GM12872 (cell line): ENCODE measurements around the gene MAT1A.

Experiments
- TF ChIP-seq, protein P1 (sequence below): IDR thresholded peaks from 3 replicates; pipeline ENCODE4 v1.5.1; 2011; ENCODE audit warnings: low read depth, mild to moderate bottlenecking, low read length, moderate library complexity; ENCODE audit not compliant: insufficient read depth

The MAT1A gene

DNA sequence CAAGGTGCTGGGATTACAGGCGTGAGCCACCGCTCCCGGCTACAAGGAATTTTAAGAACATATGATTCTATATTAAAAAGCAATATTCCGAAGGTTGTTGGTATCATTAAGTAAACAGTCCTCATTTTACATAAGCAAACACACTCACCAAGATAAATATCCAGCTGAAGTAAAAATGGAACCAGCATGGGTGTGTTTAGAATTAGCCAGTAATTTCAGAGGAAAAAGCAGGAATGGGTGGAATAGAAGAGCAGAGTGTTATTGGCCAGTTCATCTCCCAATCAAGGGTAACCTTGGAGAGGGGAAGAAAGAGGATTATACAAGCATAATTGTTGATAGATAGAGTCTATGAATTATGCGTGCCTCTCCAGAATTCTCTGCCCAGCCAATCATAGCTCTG lies 31.7 kb upstream of the MAT1A start:
- TF ChIP-seq, protein P1, sequence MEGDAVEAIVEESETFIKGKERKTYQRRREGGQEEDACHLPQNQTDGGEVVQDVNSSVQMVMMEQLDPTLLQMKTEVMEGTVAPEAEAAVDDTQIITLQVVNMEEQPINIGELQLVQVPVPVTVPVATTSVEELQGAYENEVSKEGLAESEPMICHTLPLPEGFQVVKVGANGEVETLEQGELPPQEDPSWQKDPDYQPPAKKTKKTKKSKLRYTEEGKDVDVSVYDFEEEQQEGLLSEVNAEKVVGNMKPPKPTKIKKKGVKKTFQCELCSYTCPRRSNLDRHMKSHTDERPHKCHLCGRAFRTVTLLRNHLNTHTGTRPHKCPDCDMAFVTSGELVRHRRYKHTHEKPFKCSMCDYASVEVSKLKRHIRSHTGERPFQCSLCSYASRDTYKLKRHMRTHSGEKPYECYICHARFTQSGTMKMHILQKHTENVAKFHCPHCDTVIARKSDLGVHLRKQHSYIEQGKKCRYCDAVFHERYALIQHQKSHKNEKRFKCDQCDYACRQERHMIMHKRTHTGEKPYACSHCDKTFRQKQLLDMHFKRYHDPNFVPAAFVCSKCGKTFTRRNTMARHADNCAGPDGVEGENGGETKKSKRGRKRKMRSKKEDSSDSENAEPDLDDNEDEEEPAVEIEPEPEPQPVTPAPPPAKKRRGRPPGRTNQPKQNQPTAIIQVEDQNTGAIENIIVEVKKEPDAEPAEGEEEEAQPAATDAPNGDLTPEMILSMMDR = no peak

DNA sequence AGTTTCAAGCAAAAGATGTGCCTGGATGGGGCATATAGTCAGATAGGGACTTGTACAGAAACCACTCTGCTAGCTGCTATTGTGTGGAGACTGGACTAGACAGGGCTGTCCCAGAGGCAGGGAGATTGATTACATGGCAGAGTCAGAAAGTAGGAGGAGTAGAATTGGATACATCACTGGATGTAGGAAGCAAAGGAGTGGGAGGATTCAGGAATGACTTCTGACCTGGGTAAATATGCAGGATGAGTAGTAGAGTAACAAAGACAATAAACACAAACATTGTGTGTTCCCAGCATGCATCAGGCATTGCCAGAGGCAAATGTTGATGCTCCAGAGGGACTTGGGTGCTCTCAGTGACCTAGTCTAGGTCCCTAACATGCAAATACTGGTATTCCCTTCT lies 30.9 kb upstream of the MAT1A start:
- TF ChIP-seq, protein P1 = no peak

DNA sequence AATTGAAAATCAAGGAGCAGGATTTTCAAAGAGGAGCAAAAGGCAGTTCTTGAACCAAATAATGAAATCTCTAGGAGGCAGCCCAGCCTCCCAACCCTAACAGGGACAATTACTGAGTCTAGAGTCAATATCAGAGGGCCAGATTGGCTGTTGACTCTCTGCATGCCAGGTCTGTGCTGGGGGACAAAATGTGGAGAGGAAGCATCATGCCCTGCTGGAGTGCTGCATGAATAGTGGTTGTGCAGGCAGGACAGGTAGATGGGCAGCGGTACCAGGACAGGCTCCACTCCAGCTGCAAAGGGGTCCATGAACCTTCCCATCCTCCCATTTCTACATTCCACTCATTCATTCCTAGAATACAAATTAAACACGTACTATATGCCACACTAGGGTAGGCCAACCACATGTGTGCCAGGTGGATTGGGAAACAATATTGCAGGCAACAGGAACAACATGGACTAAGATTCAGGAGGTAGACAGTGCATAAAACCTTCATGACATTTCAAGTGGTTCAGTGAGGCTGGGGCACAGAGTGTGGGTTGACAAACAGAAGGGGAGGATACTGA lies 30.4 kb upstream of the MAT1A start:
- TF ChIP-seq, protein P1 = no peak

DNA sequence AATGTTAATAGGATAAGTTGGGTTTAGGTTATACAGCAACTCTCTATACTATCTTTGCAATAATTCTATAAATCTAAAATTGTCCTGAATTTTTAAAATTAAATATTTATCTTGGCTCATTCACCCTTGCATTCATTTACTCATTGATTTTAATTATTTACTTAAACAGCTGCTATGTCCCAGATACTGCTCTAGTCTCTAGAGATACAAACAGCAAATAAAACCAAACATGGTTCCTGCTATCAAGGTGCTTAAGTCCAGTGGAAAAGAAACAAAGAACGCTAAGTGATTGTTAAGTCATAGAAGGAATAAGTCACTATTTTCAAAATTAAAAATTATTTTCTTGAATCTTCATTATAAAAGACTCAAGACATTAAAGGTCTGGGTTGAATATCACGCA lies 29.9 kb upstream of the MAT1A start:
- TF ChIP-seq, protein P1 = no peak

DNA sequence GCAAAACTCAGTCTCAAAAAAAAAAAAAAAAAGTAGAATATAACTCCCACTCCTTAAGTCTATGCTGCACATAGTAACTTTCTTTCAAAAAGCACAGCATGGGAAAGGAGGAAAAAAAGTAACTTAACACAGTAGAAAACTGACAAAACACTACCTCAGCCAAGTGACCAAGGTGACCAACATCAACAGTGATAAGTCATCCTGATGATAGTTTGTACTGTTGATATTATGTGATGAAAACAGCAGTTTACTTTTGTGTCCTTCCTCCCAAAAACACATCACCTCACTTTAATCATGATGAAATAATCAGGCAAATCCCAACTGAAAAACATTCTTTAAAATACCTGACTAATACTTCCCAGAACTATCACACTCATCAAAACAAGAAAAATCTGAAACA lies 29.3 kb upstream of the MAT1A start:
- TF ChIP-seq, protein P1 = no peak

DNA sequence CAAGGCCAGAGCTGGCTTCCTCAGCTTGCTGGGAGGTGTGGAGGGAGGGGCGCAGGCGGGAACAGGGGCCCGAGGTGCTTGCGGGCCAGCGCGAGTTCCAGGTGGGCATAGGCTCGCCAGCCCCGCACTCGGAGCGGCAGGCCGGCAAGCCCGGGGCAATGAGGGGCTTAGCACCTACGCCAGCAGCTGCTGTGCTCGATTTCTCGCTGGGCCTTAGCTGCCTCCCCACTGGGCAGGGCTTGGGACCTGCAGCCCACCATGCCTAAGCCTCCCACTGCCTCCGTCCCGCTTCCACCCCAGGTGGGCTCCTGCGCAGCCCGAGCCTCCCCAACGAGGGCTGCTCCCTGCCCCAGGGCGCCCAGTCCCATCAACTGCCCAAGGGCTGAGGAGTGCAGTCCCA lies 25.9 kb upstream of the MAT1A start:
- TF ChIP-seq, protein P1 = no peak

DNA sequence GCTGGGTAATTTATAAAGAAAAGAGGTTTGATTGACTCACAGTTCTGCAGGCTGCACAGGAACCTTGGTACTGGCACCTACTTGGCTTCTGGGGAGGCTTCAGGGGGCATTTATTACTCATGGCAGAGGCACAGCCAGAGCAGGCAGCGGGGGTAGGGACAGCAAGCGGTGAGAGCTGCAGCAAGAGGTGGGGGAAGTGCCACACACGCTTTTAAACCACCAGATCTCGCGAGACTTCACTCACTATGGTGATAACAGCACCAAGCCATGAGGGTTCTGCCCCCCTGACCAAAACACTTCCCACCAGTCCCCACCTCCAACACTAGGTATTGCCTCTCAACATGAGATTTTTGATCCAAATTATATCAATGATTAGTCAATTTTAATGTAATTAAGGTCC lies 24.1 kb upstream of the MAT1A start:
- TF ChIP-seq, protein P1 = no peak

DNA sequence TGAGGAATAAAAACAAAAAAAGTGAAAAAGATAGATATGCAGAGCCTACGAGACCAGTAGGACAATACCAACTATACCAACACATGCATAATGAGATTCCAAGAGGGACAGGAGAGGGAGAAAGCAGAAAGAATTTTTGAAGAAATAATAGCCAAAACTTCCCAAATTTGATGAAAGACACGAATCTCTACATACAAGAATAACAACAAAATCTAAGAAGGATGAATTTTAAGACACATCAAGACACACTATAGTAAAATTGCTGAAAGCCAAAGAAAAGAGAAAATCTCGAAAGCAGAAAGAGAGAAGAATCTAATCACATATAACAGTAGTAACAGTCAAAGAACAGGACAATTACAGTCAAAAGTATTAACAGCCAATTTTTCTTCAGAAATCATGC lies 7.5 kb upstream of the MAT1A start:
- TF ChIP-seq, protein P1 = no peak
